K562 (cell line): ENCODE results near the gene SLC1A2. TPM values are rescaled to one million over a fixed set of nuclear protein-coding genes. Genes with fewer than 3 reads are reported as not detected.
A peak's percentile ranks its signal among the peaks of the same experiment; 100 is the strongest.

Source experiments
- ATAC-seq: fragments of 200-7000 bp; cut with Tn5 transposase; 3 replicates; pipeline ENCODE4 v1.9.1; 2020; ENCODE audit warnings: moderate library complexity
- BruUV-seq: library from RNA; stranded (reverse); fragments of 400-500 nt; replicated peaks from 2 replicates; lab custom pipeline; 2021; lab: Mats Ljungman, UMichigan
- CTCF ChIA-PET: fragments of 300-600 bp; formaldehyde crosslinking; extraction: SDS; loops from one replicate; lab custom pipeline; 2021; ENCODE audit warnings: low intra/inter-chr PET ratio; lab: Yijun Ruan, JAX
- POLR2A ChIA-PET: fragments of 300-600, 350-650 bp; sonication (Branson Sonifier 250); formaldehyde crosslinking; extraction: SDS; loops from one replicate; lab custom pipeline; 2021; ENCODE audit warnings: antibody characterized with exemption, inconsistent platforms; lab: Yijun Ruan, JAX
- DNase-seq, 4 experiments: peaks; one replicate each; pipeline versions ENCODE4 v3.0.0 to v3.0.0-alpha.2; 2011 to 2018; ENCODE audit warnings: low spot score in 3 of 4, mixed read lengths in 3 of 4; ENCODE audit errors: extremely low read depth in 1 of 4
- FAIRE-seq: peaks from 2 replicates; lab custom pipeline; 2011; peaks lifted over from hg19 to GRCh38; lab: Jason Lieb, UNC
- H2AFZ ChIP-seq: 2 replicates; pipeline ENCODE4 v1.6.0; 2011; ENCODE audit warnings: low read depth, low read length, control low read depth, inconsistent platforms
- H3K27ac ChIP-seq: fragments of 200-600 bp; 3 replicates; pipeline ENCODE4 v1.8.0; 2011; ENCODE audit warnings: low read depth, mild to moderate bottlenecking, control low read depth, inconsistent platforms, low read length, moderate library complexity, mixed read lengths; ENCODE audit errors: extremely low read depth
- H3K27me3 ChIP-seq, 2 experiments: fragments of 300-600 bp in 1 of 2; 2 replicates in 1 of 2; 3 replicates in 1 of 2; pipeline versions ENCODE4 v1.6.0 to v1.8.0; 2011; ENCODE audit warnings: inconsistent platforms in 2 of 2, low read length in 2 of 2, mild to moderate bottlenecking in 1 of 2, mixed read lengths in 1 of 2, moderate library complexity in 1 of 2; ENCODE audit not compliant: control insufficient read depth in 2 of 2, insufficient read depth in 2 of 2
- H3K36me3 ChIP-seq: fragments of 300-600 bp; 3 replicates; pipeline ENCODE4 v1.8.0; 2011; ENCODE audit warnings: mild to moderate bottlenecking, low read length, inconsistent platforms; ENCODE audit not compliant: control insufficient read depth, insufficient read depth
- H3K4me1 ChIP-seq, 2 experiments: fragments of 200-600 bp in 1 of 2; replicated peaks in 1 of 2; 2 replicates in 1 of 2; 3 replicates in 1 of 2; pipeline versions ENCODE4 v1.5.1 to v1.8.0; 2011; ENCODE audit warnings: inconsistent platforms in 2 of 2, low read length in 2 of 2, mild to moderate bottlenecking in 1 of 2, mixed read lengths in 1 of 2, moderate library complexity in 1 of 2; ENCODE audit not compliant: control insufficient read depth in 2 of 2, insufficient read depth in 2 of 2
- H3K4me2 ChIP-seq: 2 replicates; pipeline ENCODE4 v1.6.1; 2011; ENCODE audit warnings: low read length, control low read depth, inconsistent platforms, mixed read lengths; ENCODE audit not compliant: insufficient read depth
- H3K4me3 ChIP-seq: fragments of 200-600 bp; sonication (generic), shearing (Covaris generic); 2 replicates; pipeline ENCODE4 v1.5.1; 2016; ENCODE audit warnings: control low read depth, inconsistent platforms
- H3K79me2 ChIP-seq: fragments of 200-600 bp; 3 replicates; pipeline ENCODE4 v1.8.0; 2011; ENCODE audit warnings: low read length, inconsistent platforms; ENCODE audit not compliant: control insufficient read depth, insufficient read depth
- H3K9ac ChIP-seq, 2 experiments: 2 replicates each; pipeline versions ENCODE4 v1.6.0 to v1.6.1; 2011; ENCODE audit warnings: low read depth in 2 of 2, low read length in 2 of 2, control low read depth in 1 of 2, inconsistent platforms in 1 of 2, mild to moderate bottlenecking in 1 of 2, mixed read lengths in 1 of 2; ENCODE audit not compliant: insufficient read depth in 1 of 2
- H3K9me1 ChIP-seq: one replicate; pipeline ENCODE4 v1.6.0; 2011; ENCODE audit warnings: inconsistent platforms, mild to moderate bottlenecking, low read length, moderate library complexity; ENCODE audit not compliant: control insufficient read depth, insufficient read depth
- H3K9me3 ChIP-seq: replicated peaks from 2 replicates; pipeline ENCODE4 v1.5.1; 2011; ENCODE audit warnings: low read depth, low read length, inconsistent platforms; ENCODE audit not compliant: control insufficient read depth, insufficient read depth
- H4K20me1 ChIP-seq: replicated peaks from 2 replicates; pipeline ENCODE4 v1.6.1; 2011; ENCODE audit warnings: low read length, inconsistent platforms, mixed read lengths; ENCODE audit not compliant: control insufficient read depth, insufficient read depth
- ARID1B ChIP-seq: fragments of 450-650 bp; IDR thresholded peaks from 2 replicates; pipeline ENCODE4 v1.6.1; 2016; ENCODE audit warnings: antibody characterized with exemption, mild to moderate bottlenecking, inconsistent platforms
- BRCA1 ChIP-seq, 2 experiments: fragments of 450-650 bp in 1 of 2; sonication (generic) in 1 of 2; formaldehyde crosslinking in 1 of 2; IDR thresholded peaks; 2 replicates each; pipeline versions ENCODE4 v1.5.0 to v1.6.1; 2017 to 2020; ENCODE audit warnings: mild to moderate bottlenecking in 1 of 2, missing genetic modification reagents in 1 of 2
- ERF ChIP-seq: fragments of 450-650 bp; formaldehyde crosslinking; IDR thresholded peaks from 2 replicates; pipeline ENCODE4 v1.4.0; 2020; ENCODE audit warnings: mild to moderate bottlenecking, mixed read lengths
- ETV5 ChIP-seq: sonication (generic); formaldehyde crosslinking; IDR thresholded peaks from 2 replicates; pipeline ENCODE4 v1.4.0; 2020; ENCODE audit warnings: low read depth, mild to moderate bottlenecking, missing genetic modification reagents
- GABPB1 ChIP-seq: sonication (generic); formaldehyde crosslinking; IDR thresholded peaks from 2 replicates; pipeline ENCODE4 v1.8.0; 2022; ENCODE audit warnings: mild to moderate bottlenecking, missing genetic modification reagents
- HINFP ChIP-seq: fragments of 450-650 bp; conservative IDR thresholded peaks from 2 replicates; pipeline ENCODE4 v1.6.1; 2016; ENCODE audit warnings: missing genetic modification characterization, low read depth, mild to moderate bottlenecking, control low read depth, missing compliant biosample characterization
- PTBP1 ChIP-seq: fragments of 200-400 bp; formaldehyde crosslinking; IDR thresholded peaks from 2 replicates; pipeline ENCODE4 v1.6.1; 2017; ENCODE audit warnings: low read depth, low read length
- TFE3 ChIP-seq: fragments of 450-650 bp; formaldehyde crosslinking; IDR thresholded peaks from 2 replicates; pipeline ENCODE4 v1.4.0; 2020; ENCODE audit warnings: mild to moderate bottlenecking, mixed read lengths
- ZNF518B ChIP-seq: fragments of 250-450 bp; sonication (Bioruptor Pico); IDR thresholded peaks from 2 replicates; pipeline ENCODE4 v1.5.0; 2021; ENCODE audit warnings: mild to moderate bottlenecking, moderate library complexity
- WGBS: fragments of 100-300 bp; shearing (Covaris generic); methylation state at CpG from one replicate; pipeline ENCODE4 v1.1.6; 2016; ENCODE audit warnings: low coverage, mixed read lengths; ENCODE audit not compliant: insufficient coverage; ENCODE audit errors: missing lambda C conversion rate; 5-methylcytosine and 5-hydroxymethylcytosine counted together
- in situ Hi-C: fragments of 300-500 bp; cut with MboI; formaldehyde crosslinking; loops from 4 replicates; pipeline ENCODE4 v1.15.0; 2018; ENCODE audit warnings: inconsistent platforms, mixed read lengths
- intact Hi-C: fragments of 100-400 bp; cut with micrococcal nuclease; formaldehyde crosslinking; loops from 2 replicates; pipeline ENCODE4 v1.14.2; 2022
- polyA plus RNA-seq, 8 experiments: library from polyadenylated mRNA; depleted of rRNA in 4 of 8; stranded (reverse) in 5 of 8; unstranded in 3 of 8; fragments of >200 nt; fragmentation: Nextera tagmentation in 2 of 8; fragmentation: Illumina TruSeq in 1 of 8; extraction: Ambion mirVana in 2 of 8; extraction: Trizol in 1 of 8; gene quantifications; 2 replicates each; pipeline versions ENCODE4 v1.2.1 to v1.2.3, GENCODE V29; 2011 to 2014; ENCODE audit warnings: inconsistent platforms in 1 of 8, missing spikeins in 1 of 8
- total RNA-seq, 7 experiments: library from RNA; depleted of rRNA in 6 of 7; stranded (reverse); fragments of >200 nt in 6 of 7; fragmentation: Illumina TruSeq in 2 of 7; extraction: Trizol in 2 of 7; gene quantifications; 2 replicates each; pipeline versions ENCODE4 v1.2.1 to v1.2.3, GENCODE V29; 2011 to 2021; ENCODE audit warnings: low replicate concordance in 1 of 7

Gene SLC1A2
- total and polyA plus RNA-seq, 9 of the 15 experiments (the other 6 are each of a cell fraction or from before 2014, with no cell fraction given), result 0.03 to 0.07 (median 0.04) TPM; not detected in 5

GRCh38 chr11:35332524-35332923, 86.8 kb downstream of the SLC1A2 start (continued):
- TF ChIP-seq HINFP, result no peak
- no peak for TF ChIP-seq PTBP1
- TF ChIP-seq BRCA1 (IDR thresholded peaks at IDR 0.05), result no peak
- no peak for TF ChIP-seq BRCA1 (CRISPR knock-in tag; IDR thresholded peaks at IDR 0.05)
- no peak for TF ChIP-seq GABPB1 (CRISPR knock-in tag)
- no peak for TF ChIP-seq ETV5 (CRISPR knock-in tag)
- no peak for TF ChIP-seq ERF (CRISPR knock-in tag)
- TF ChIP-seq ARID1B, result no peak

GRCh38 chr11:35330931-35331330, 88.4 kb downstream of the SLC1A2 start:
- no peak for DNase-seq
- intact Hi-C loops, result no loop called here
- POLR2A ChIA-PET, result no interaction called here

More at GRCh38 chr11:35330931-35331330, 88.4 kb downstream of the SLC1A2 start:
- Histone ChIP-seq H3K79me2 (no peaks in the 10 kb centered on the region), H3K9me1 (no peaks in the 10 kb centered on the region), H3K36me3 (no peaks in the 10 kb centered on the region), H3K4me1 (no peaks in the 10 kb centered on the region; a peak in 1 of 5 replicates), H3K4me3 (no peak overlapping the region), H3K27ac (no peak overlapping the region), H3K4me2 (no peak overlapping the region), H3K9me3 (no peaks in the 10 kb centered on the region), H4K20me1 (no peaks in the 10 kb centered on the region), H2AFZ (peak overlapping the region; percentile 25; the same call in 1 of the 2 replicates), H3K9ac (no peak overlapping the region), H3K27me3 (peaks cover 0 to 4% of the 10 kb centered on the region in 2 experiments; a peak in 2 of 5 replicates)
- ATAC-seq (no peak), FAIRE-seq (no peak)
- no TSS peak for BruUV-seq
- 5% methylated on average over 2 of the region's 2 CpGs for WGBS
- TF ChIP-seq ZNF518B (no peak), TFE3 (CRISPR knock-in tag) (peak; percentile 22; the same call in 1 of the 2 replicates)
- CTCF ChIA-PET, result no interaction called here
- in situ Hi-C loops, result no loop called here
